GM21717 (cell line): Measurements from ENCODE around the gene PTPRM.

Experiments
- ATAC-seq: cut with Tn5 transposase; IDR thresholded peaks from one replicate; pipeline ENCODE4 v1.9.1; 2021; ENCODE audit warnings: mild to moderate bottlenecking, moderate library complexity; ENCODE audit not compliant: unreplicated experiment

The PTPRM gene

DNA sequence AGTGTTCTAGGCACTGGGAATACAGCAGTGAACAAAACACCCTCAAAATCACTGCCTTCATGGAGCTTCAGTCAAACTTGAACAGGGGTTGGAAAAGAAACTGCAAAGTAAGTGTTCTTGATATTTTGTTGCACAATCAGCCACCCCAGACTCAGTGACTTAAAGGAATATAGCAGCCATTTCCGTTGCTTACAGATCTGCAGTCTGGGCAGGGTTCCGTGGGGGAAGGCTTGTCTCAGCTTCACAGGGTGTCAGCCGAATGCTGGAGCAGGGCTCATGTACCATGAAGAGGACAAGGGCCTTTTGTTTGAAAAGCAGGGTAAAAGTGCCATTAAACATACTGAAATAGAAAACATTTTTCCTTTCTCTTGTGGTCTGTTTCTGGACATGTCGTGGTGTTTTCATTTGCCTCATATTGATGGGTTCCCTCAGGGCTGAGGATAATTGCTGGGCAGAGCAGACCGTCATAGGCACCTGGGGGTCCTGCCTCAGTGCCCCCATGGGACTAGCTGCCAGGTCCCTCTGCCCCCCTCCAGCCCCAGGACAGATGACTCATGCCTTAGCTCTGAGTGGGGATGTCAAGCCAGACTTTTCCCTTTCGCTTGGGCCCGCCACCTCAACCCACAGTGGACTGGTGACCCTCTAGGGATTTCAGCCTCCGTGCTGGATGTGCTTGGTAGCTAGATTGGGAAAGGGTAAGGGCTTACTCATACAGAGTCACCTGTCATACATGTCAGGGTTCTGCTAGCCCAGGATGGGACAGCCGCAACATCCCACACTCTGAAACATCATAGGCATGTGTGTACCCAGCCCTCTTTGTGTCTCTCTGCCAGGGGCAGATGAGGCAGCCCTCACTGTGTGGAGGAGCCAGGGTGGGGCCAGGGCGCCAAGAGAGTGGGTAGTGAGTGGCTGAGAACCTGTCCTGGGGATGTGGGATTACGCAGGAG, 96.5 kb downstream of the PTPRM start:
- no peak for ATAC-seq

DNA sequence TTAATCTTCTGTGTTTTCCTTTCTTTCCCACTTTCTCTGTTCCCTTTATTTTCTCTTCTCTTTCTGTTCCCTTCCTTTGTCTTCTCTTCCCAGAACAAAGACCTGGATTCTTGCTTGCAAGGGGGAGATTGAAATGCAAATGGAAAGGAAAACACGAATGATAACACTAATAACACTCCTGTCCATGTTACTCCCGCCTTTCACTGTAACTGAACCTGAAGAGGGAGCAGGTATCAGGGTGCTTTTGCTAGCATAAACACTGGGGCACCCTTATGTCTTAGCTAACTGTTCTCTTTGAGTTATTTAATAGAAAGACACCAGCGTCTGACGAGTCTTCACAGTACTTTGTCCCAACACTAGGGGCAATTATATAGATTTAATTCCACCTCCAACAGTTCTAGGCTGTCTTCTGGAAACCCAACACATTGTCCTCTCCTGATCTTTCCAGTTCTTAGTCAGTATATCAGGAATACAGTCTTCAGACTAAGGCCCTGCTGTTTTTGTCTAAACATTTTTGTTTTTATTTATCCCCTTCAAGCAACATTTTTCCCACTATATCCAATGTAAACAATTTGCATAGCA, 99.2 kb downstream of the PTPRM start:
- ATAC-seq: no peak

DNA sequence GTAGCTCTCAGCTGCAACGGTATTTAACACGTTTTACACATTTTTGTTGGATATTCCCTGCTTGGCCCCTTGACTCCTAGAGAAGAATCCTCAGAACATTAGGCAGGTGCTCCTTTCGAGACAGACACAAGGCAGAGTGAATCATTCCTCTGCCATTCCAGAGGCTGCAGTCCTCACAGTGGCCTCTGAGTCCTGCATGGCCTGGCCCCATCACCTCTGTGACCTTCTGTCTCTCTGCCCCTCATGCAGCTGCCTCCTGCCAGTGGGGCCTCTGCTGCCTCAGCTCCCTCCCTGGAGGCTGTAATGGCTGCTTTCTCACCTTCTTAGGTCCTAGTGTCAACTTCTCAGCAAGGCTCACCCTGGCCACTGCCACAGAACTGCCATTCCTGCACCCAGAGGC, 101.3 kb downstream of the PTPRM start:
- ATAC-seq: no peak

DNA sequence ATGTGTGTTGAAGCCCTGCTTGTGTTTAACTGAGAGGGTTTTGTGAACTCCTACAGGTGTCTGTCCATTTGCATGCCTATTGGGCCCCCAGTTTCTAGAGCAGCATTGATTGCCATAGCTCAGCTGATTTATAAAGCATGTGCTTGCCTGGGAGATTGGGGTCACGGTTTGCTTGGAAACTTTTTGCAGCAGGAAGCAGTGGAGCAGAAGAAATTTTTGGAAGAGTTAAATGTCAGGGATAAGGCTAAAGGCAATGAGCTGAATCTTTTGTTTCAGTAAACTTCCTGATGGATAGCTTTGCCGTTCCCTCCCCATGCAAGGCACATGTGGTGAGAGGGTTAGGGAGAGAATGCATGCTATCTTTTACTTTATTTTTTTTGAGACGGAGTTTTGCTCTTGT, 102.2 kb downstream of the PTPRM start:
- ATAC-seq: no peak

DNA sequence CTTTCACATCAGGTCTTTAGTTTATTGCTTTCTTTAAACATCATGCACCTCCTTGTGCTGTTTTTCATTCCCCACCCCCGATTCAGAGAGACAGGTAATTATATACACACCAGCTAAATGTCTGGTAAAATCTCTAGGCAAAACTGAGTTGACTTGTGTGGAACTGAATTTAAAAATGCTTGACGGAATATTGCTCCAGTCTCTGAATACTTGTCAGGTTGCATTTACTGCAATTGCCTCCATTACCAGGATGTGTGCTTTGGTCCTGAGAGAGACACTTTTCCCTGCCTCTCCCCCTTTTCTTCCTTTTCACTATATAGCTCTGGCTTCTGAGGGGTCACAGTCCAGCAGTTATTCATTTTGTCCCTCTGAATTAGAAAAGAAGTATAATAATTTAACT, 104.0 kb downstream of the PTPRM start:
- ATAC-seq: no peak

DNA sequence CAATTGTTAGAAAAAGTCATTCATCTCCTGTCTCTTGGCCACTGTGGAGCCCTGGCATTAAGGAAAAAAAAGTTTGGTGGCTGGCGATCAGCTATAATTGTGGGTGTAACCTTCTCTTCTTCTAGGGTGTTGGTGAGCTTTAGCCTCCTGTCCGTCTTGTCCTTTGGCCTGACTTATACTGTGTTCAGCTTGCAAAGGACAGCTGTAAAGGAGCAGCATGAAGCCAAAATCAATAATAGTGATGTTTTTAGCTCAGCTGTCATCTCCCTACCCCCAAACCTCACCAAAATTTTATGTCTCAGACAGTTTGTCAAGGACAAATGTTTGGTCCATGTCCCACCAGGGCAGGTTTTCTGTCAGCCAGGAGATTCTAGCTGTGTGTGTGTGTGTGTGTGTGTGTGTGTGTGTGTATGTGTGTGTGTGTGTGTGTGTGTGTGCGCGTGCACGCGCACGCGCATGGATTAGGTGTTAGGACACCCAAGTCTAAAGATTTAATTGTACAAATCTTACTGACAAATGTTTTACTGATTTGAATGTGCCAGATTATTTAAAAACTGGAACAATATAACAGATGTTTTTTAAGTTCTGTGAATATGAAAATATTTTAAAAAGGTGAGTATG, 109.2 kb downstream of the PTPRM start:
- ATAC-seq: no peak

DNA sequence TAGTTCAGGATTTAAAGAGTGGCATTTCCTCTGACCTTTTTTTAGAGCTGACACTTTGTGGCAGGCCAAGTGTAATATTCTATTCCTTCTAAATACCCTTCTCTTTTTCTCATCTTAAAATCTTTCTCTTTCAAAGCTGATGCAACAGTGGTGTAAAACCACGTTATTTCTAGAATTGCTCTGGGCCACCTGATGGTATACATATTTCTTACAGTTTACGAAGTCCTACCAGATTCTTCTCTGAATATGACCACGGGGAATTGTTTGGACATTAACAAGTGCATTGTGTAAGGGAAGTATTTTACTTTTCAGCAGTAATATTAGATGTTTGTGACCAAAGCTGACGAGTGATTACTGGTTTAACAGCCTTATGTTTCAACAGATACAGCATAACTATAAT, 109.9 kb downstream of the PTPRM start:
- ATAC-seq: no peak

DNA sequence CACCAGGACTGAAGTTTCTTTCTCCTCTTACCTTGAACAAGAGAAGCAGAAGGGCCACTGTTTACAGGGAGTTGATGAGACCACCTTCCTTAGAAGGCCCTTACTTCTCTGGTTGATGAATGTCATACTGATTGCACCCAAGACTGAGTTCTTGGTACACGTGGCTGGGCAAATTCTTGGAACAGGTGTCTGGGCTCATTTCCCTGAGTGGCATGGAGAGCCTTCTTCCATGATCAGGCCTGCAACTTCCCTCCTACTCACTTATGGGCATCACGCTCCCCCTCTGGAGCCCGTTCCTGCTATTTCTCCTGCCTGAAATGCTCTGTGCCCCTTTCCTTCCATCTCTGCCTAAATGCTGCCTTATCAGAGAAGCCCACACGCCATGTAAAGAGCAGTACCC, 110.3 kb downstream of the PTPRM start:
- ATAC-seq: no peak

DNA sequence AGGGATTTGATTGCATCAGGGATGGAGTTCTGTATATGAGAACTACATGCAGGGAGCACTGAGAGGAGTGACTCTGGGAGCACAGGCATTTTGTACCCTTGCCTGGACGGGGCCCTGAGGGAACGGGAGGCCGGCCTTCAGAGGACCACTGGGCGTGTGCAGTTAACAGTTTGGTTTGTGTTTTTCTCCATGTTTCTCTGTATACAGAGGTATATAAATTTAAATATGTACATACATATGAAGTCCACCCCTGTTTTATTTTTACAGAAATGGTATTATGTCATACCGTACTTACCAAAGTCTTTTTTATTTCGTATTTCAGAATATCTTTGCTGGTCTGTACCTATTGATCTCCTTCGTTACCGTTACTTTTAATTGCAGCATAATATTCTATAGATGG, 111.3 kb downstream of the PTPRM start:
- no peak for ATAC-seq

DNA sequence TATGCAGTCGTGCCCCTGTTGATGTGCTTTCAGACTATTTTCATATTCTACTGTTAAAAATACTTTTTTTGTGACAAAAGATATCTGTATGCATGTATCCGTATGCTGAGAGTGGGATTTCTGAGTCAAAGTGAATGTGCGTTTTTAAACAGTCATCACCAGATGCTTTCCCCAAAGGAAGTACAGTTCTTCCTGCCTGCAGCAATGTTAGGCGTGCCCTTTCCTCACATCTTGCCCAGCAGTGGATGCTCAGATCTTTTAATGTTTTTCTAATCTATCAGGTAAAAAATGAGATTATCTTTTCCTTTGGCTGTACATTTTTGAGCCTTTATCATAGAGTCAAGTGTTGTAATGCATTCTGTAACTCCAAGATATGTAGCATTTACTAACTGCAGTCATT, 111.7 kb downstream of the PTPRM start:
- no peak for ATAC-seq

DNA sequence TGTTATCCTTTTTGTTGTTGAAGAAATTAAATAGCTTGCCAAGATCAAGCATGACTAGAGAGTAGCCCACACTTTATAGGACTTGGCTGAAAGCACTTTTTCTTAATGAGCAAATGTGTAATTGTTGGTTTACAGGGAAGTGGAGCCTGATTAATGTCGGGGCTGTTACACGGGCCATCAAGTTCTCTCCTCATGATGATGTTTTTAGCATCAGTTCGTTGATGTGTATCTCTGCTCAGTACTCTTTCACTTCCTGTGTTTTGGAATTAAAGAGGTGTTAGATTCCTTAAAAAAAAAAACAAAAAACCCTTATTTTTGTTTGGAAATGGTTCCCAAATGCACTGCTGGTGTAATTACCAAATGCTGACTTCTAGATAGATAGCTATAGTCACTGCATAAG, 114.2 kb downstream of the PTPRM start:
- ATAC-seq: no peak

DNA sequence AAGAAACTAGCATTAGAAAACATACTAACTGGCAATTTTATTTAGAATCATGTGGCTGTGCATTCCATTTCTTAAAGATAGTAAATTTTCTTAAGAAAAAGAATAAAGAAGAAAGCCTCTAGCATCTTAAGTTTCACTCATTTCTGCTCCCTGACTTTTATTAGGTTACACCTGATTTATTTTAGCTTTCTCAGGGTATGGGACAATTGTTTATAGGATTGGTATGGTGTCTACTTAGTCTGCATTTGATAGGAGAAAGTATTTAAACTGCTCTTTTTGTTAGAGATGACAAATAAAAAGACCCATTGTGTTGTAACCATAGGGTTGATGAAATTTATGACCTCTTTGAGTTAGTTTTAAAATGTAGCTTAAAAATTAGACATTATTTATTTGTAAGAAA, 115.2 kb downstream of the PTPRM start:
- no peak for ATAC-seq

DNA sequence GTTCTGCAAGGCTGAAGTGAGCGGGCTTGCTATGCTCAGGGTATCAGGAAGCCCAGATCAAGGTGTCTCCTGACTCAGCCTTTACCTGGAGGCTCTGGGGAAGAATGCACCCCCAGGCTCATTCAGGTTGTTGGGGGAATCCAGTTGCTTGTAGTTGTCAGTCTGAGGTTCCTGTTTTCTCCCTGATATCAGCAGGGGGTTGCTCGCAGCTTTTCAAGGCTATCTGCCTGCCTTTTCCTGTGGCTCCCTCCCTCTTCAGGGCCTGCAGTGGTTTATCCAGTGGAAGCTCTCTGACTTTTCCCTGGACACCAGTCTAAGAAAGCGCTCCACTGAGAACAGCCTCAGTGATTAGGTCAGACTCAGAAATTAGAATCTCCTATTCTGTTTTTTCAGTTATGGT, 116.6 kb downstream of the PTPRM start:
- ATAC-seq: no peak

DNA sequence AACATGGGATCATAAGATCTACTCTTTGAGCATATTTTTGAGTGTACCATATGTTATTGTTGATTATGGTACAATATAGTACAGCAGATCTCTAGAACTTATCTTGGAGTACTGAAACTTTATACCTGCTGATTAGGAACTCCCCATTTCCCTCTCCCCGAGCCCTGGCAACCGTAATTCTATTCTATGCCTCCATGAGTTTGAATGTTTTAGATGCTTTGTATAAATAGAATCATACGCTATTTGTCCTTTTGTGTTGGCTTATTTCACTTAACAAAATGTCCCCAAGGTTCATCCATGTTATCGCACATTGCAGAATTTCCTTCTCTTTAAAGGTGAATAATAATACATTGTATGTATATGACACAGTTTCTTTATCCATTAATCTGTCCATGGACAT, 117.2 kb downstream of the PTPRM start:
- no peak for ATAC-seq

DNA sequence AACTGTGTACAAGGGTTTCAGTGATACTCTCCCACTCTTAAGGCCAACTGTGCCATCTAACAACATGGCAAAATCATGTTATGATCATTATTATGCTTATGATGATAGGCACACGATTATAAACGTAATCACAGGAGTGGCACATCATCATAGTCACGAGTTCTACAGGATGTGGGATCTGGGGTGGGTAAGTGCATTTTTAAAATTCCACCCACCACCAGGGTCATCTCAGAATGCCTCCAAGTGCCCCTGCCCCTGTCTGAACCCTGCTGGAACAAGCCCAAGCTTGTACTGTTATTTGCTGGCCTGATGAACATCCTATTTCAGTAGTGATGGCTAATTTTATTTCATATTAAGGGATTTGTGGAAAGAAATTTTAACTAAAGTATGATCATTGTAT, 117.8 kb downstream of the PTPRM start:
- ATAC-seq: no peak

DNA sequence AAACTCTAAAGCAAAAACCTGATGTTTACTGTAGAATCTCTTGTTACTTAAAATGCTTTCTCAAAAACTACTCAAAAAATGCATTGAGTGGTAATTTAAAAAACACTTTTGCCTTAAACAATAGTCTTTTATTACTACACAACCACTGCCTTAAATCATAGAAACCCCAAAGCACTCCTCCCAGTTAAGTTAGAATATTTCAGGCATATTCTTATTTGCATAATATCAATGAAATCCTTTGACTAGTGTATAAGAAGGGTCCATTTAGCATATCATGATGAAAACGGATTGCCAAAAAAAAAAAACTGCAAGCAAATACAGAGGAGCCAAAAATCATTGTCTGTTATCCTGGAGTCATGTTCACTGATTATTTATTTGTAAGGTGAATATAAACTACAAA, 119.2 kb downstream of the PTPRM start:
- ATAC-seq: no peak

DNA sequence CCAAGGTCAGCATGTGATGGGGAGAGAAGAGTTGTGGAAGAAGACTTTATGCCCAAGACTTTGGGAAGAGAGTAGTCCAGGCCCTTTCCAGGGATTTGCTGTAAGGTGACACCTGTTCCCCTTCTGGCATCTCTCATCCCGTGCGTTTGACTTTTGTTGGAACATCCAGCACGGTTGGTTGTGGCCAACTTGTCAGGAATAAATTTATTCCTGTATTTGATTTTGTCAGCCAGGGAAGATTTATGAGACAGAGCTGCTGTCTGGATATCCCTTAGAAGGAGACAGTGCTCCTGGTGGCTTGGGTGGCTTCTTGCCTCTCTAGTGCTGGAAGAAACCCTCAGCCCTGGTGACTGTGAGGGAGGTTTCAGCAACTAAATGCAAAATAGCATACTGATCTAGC, 121.5 kb downstream of the PTPRM start:
- no peak for ATAC-seq

DNA sequence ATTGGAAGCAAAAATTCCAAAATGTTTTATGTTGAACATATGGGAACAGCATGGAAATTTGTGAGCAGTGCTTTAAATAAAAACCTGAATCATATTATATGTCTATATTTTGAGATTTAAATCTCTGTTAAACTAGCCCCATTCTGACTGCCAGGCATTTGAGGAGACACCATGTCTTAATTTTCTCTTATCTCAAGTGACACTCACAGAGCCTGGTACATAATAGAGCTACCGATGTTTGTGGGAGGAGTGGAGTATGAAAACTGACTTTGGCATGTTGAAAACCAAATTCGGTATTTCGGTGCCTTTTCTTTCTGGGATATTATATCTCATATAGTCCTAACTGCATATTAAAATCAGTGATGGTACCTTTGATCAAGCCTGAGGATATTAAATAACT, 124.1 kb downstream of the PTPRM start:
- ATAC-seq: no peak

DNA sequence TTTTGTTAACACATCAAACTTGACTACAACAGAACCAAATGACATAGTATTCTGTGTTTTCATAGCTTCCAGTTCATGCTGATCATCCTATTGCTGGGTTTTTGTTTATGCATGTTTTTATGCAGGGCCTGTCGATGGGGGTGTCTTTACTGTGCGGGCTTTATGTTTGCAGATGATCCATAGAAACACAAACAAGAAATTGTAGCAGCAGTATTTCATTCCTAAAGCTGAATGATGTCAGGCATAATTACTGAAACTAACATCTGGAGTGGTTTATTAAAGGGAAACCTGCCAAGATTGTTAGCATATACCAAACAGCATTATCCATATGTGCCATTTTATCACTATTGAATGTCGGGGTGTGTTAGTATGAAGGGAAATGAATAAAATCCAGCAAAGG, 129.7 kb downstream of the PTPRM start:
- ATAC-seq: no peak

DNA sequence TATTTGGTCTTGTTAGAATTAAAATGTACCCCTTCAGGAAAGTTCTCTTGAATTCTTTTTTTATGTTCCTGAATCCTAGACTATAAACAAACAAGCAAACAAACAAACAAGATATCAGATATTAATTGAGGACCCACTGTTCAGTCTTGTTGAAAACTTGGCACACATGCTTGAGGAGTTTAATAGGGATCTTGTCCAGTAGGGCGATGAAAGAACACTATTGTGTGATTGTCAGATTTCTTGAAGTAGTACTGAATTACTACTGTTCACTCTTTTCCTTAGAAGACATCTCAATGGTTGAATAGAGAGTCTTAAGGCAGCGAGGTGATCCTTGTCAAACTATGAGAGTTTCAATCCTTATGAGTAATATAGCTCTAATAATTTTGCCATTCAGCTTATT, 130.2 kb downstream of the PTPRM start:
- ATAC-seq: no peak

DNA sequence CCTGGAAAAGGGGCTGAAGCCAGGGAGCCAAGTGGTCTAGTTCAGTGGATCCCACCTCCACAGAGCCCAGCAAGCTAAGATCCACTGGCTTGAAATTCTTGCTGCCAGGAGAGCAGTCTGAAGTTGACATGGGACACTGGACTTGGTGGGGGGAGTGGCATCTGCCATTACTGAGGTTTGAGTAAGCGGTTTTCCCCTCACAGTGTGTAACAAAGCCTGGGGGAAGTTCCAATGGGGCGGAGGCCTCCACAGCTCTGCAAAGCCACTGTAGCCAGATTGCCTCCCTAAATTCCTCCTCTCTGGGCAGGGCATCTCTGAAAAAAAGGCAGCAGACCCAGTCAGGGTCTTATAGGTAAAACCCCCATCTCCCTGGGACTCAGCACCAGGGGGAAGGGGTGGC, 144.4 kb downstream of the PTPRM start:
- ATAC-seq: no peak

DNA sequence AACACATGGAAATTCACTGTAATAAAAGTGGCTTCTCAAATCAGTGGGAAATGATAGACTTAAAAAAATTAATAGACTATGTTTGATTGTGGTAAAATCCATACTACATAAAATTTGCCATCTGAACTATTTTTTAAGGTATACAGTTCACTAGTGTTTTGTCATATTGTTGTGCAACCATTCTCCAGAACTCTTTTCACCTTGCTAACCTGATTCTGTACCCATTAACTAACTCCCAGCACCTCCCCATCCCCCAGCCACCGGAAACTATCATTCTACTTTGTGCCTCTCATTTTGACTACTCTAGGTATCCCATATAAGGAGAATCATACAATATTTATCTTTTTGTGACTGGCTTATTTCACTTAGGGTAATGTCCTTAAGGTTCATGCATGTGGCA, 153.3 kb downstream of the PTPRM start:
- ATAC-seq: no peak
